Heart left ventricle (tissue), 16 donors: ENCODE measurements around the gene MTURN. TPM values are rescaled to one million over a fixed set of nuclear protein-coding genes. Genes with fewer than 3 reads are reported as not detected.
"Not testable (repeated sequence)": the region's sequence is repeated elsewhere in the genome, so short reads cannot be mapped to it uniquely, and the experiment has no call there.

ENCODE experiments used
- ATAC-seq, 4 donors: fragments of 200-7000 bp; cut with Tn5 transposase; one replicate each; pipeline ENCODE4 v1.9.1; 2020 to 2022; ENCODE audit warnings: moderate library complexity in 4 of 4, mild to moderate bottlenecking in 3 of 4, moderate number of reproducible peaks in 1 of 4
- DNase-seq, 5 donors: peaks; one replicate each; pipeline ENCODE4 v3.0.0-alpha.2; 2020
- H3K27ac ChIP-seq, 12 donors: fragments of 200-600 bp; sonication (generic) in 4 of 12; one replicate each; pipeline versions ENCODE4 v1.5.0 to v1.8.0; 2016 to 2022; ENCODE audit warnings: mild to moderate bottlenecking in 2 of 12
- H3K27me3 ChIP-seq, 9 donors: fragments of 200-600 bp; sonication (generic) in 2 of 9; one replicate each; pipeline versions ENCODE4 v1.5.1 to v1.8.0; 2016 to 2022; ENCODE audit warnings: mild to moderate bottlenecking in 3 of 9
- H3K36me3 ChIP-seq, 9 donors: fragments of 200-600 bp; sonication (generic) in 2 of 9; one replicate each; pipeline versions ENCODE4 v1.5.0 to v1.8.0; 2018 to 2022; ENCODE audit warnings: mild to moderate bottlenecking in 2 of 9
- H3K4me1 ChIP-seq, 12 donors: fragments of 200-600 bp; sonication (generic) in 4 of 12; one replicate each; pipeline versions ENCODE4 v1.5.0 to v1.8.0; 2016 to 2022; ENCODE audit warnings: mild to moderate bottlenecking in 3 of 12
- H3K4me3 ChIP-seq, 12 donors: fragments of 200-600 bp; sonication (generic) in 4 of 12; one replicate each; pipeline versions ENCODE4 v1.5.0 to v1.8.0; 2017 to 2022; ENCODE audit warnings: mild to moderate bottlenecking in 9 of 12, moderate library complexity in 4 of 12
- H3K9me3 ChIP-seq, 12 donors: fragments of 200-600 bp; sonication (generic) in 4 of 12; one replicate each; pipeline versions ENCODE4 v1.5.0 to v1.8.0; 2016 to 2022; ENCODE audit warnings: mild to moderate bottlenecking in 1 of 12
- POLR2A ChIP-seq, 2 donors: fragments of 450-650 bp; IDR thresholded peaks; one replicate each; pipeline ENCODE4 v1.6.1; 2017; ENCODE audit warnings: antibody characterized with exemption in 2 of 2, mild to moderate bottlenecking in 2 of 2, moderate library complexity in 2 of 2
- WGBS, 4 donors: extraction: QIAGEN DNeasy Blood & Tissue Kit in 2 of 4; methylation state at CpG; one replicate each; pipeline versions ENCODE4 v1.1.5 to v1.1.7; 2013 to 2018; 5-methylcytosine and 5-hydroxymethylcytosine counted together
- intact Hi-C, 10 donors: fragments of 100-400 bp; cut with DNase I; formaldehyde crosslinking; loops; one replicate each; pipeline versions ENCODE4 v1.11.1 to v1.14.2; 2022
- polyA plus RNA-seq, 2 donors: library from polyadenylated mRNA; stranded (reverse); fragments of 200-250 nt; gene quantifications; one replicate each; pipeline ENCODE4 v1.2.3, GENCODE V29; 2013
- total RNA-seq, 9 donors: library from RNA; depleted of rRNA in 2 of 9; stranded (reverse); fragments of >200 nt in 2 of 9; fragmentation: NEBNext Ultra II Directional in 3 of 9; extraction: Animal tissue kit (Norgen Biotek cat#: 25700) in 3 of 9; gene quantifications; one replicate each; pipeline versions ENCODE4 v1.1.0 to v1.2.4, GENCODE V29; 2016 to 2023
- TF ChIP-seq, protein P1 (sequence below), 12 donors: fragments of 200-600 bp; sonication (generic) in 4 of 12; IDR thresholded peaks; one replicate each; pipeline versions ENCODE4 v1.5.0 to v1.8.0; 2018 to 2022; ENCODE audit warnings: antibody characterized with exemption in 12 of 12, mild to moderate bottlenecking in 5 of 12
- donor health status: ischemic (EF 13 %, LVEDD 7.1; RV severe dilation, severe dysfunction).
- donor health status: healthy with polysubstance abuse.
- donor health status: DM: no; HTN: yes; CAD: no.
- donor health status: DM: no; HTN: no; CAD: no.
- donor health status: ischemic (EF 25% LVEDD 6.9; RV normal size, moderate dysfunction).
- donor health status: ischemic (EF 25% LVEDD 5.7; RV mildly dilated, moderate dysfunction).
- donor health status: healthy.
- donor health status: DM: yes; HTN: yes; CAD: no.
- donor health status: ischemic (EF 35%, LVEDD 5.7; RV mildly dilated, moderate dysfunction).
- donor health status: nonischemic (EF 11% LVEDD 7.7; RV severe dilation, severe dysfunction).
- donor health status: DM: yes; HTN: yes; CAD: no.
- donor health status: PGD.
- donor health status: ischemic (EF 29% LVEDD 5.4; RV normal size, mild dysfunction).
- donor health status: nonischemic (EF 23%, LVEDD 6.1; RV moderate dilation, normal function).

Gene MTURN
- total and polyA plus RNA-seq, 11 donors = 7.7 to 45.2 (median 21.3) TPM

DNA sequence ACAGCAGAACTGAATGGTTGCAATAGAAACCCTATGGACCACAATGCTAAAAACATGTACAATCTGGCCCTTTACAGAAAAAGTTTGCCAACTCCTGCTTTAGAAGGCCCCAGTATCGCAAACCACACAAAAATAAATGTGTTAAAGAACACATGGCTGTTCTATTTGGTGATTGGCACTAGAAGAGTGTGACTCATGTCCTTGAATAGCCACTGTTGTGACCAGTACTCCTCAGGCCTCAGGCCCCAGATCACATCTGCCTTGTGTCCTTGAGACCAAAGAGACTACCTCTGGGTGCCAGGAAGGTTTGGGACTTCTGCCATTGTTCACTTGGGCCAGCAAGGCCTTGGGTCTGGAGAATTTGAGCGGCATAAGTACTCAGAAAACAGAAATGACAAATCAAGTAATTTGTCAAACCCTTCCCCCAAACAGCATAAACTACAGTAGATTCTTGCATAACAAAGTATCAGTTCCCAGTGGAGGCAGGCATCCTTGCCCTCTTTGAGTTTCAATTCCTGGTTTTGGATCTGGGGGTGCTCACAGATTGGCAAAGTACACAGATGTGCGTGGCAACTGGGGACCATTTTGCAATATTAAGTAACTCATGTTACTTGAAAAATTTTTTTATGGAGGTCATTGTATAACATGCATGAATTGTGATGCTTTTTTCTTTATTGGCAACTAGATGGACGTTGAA lies 50.2 kb downstream of the MTURN start:
- 69 to 77% (median 73%) methylated on average over 4 of the region's 4 CpGs for WGBS, 4 donors
- intact Hi-C loops = loop anchor here in 3 of 10 donors (5.0 kb wide), 2 partner anchors 37 to 42 kb away; no protein-coding TSS in a partner anchor
- Histone ChIP-seq H3K36me3 (no peaks in the 10 kb centered on the region), H3K27ac (peak overlapping the region; percentile 37 to 88 (median 58)), H3K4me1 (peaks cover 0 to 36% (median 19%) of the 10 kb centered on the region in 12 donors), H3K27me3 (no peaks in the 10 kb centered on the region), H3K9me3 (peaks cover 0 to 15% (median 0%) of the 10 kb centered on the region in 12 donors), H3K4me3 (no peak overlapping the region)
- DNase-seq (peak in 3 of 5 donors; percentile 41 to 80 (median 51)), ATAC-seq (peak; percentile 81 to 96 (median 88))
- TF ChIP-seq, protein P1, sequence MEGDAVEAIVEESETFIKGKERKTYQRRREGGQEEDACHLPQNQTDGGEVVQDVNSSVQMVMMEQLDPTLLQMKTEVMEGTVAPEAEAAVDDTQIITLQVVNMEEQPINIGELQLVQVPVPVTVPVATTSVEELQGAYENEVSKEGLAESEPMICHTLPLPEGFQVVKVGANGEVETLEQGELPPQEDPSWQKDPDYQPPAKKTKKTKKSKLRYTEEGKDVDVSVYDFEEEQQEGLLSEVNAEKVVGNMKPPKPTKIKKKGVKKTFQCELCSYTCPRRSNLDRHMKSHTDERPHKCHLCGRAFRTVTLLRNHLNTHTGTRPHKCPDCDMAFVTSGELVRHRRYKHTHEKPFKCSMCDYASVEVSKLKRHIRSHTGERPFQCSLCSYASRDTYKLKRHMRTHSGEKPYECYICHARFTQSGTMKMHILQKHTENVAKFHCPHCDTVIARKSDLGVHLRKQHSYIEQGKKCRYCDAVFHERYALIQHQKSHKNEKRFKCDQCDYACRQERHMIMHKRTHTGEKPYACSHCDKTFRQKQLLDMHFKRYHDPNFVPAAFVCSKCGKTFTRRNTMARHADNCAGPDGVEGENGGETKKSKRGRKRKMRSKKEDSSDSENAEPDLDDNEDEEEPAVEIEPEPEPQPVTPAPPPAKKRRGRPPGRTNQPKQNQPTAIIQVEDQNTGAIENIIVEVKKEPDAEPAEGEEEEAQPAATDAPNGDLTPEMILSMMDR (IDR thresholded peaks at IDR 0.05) = no peak
- TF ChIP-seq POLR2A (IDR thresholded peaks at IDR 0.05) = no peak

DNA sequence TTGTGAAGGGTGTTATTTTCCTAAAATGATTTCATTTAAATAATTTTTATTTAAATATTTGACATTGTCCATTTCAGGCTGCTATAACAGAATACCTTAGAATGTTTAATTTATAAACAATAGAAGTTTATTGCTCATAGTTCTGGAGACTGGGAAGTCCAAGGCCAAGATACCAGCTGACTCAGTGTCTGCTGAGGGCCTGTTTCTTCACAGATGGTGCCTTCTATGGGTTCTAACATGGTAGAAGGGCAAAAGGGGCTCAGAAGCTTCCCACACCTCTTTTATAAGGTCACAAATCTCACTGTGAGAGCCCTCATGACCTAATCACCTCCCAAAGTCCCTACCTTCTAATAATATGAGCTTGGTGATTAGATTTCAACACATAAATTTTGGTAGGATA lies 50.7 kb downstream of the MTURN start:
- Histone ChIP-seq H3K4me3 (no peak overlapping the region), H3K4me1 (peaks cover 0 to 36% (median 19%) of the 10 kb centered on the region in 12 donors), H3K27ac (peak overlapping the region in 6 of 12 donors; percentile 51 to 88 (median 75)), H3K9me3 (peaks cover 0 to 15% (median 0%) of the 10 kb centered on the region in 12 donors), H3K27me3 (no peaks in the 10 kb centered on the region), H3K36me3 (no peaks in the 10 kb centered on the region)
- DNase-seq (no peak), ATAC-seq (no peak)
- no peak for TF ChIP-seq POLR2A (IDR thresholded peaks at IDR 0.05)
- TF ChIP-seq, protein P1 (IDR thresholded peaks at IDR 0.05) = no peak
- intact Hi-C loops = loop anchor here in 1 of 10 donors (5.0 kb wide), 1 partner anchor 42 kb away; no protein-coding TSS in a partner anchor

GRCh38 chr7:30186725-30187124 lies 51.9 kb downstream of the MTURN start:
- intact Hi-C loops = loop anchor here in 1 of 10 donors (5.0 kb wide), 1 partner anchor 41 kb away; no protein-coding TSS in a partner anchor
- no peak for TF ChIP-seq POLR2A (IDR thresholded peaks at IDR 0.05)
- TF ChIP-seq, protein P1 (IDR thresholded peaks at IDR 0.05) = no peak
- ATAC-seq = no peak

DNA sequence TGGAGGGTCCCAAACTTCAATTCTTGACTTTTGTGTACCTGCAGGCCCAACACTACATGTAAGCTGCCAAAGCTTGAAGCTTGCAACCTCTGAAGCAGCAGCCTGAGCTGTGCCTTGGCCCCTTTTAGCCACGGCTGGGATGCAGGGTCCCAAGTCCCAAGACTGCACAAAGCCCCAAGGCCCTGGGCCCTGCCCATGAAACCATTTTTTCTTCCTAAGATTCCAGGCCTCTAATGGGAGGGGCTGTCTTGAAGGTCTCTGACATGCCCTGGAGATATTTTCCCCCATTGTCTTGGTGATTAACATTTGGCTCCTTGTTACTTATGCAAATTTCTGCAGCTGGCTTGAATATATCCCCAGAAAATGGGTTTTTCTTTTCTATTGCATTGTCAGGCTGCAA lies 52.7 kb downstream of the MTURN start:
- Histone ChIP-seq H3K4me1 (peaks cover 0 to 30% (median 15%) of the 10 kb centered on the region in 12 donors), H3K27me3 (no peaks in the 10 kb centered on the region), H3K4me3 (no peak overlapping the region), H3K27ac (no peak overlapping the region), H3K36me3 (no peaks in the 10 kb centered on the region), H3K9me3 (peaks cover 0 to 15% (median 0%) of the 10 kb centered on the region in 12 donors)
- no peak for ATAC-seq
- 86 to 98% (median 93%) methylated on average over 1 of the region's 1 CpG for WGBS, 4 donors
- intact Hi-C loops = loop anchor here in 1 of 10 donors (5.0 kb wide), 1 partner anchor 40 kb away; no protein-coding TSS in a partner anchor
- no peak for TF ChIP-seq POLR2A (IDR thresholded peaks at IDR 0.05)
- TF ChIP-seq, protein P1 (IDR thresholded peaks at IDR 0.05) = no peak
- DNase-seq = no peak

More at GRCh38 chr7:30186725-30187124, 51.9 kb downstream of the MTURN start:
- no peak for DNase-seq
- H3K4me3 ChIP-seq = no peak overlapping the region
- peaks cover 0 to 35% (median 18%) of the 10 kb centered on the region in 12 donors for H3K4me1 ChIP-seq
- 95 to 100% (median 100%) methylated on average over 1 of the region's 1 CpG for WGBS, 4 donors
- no peak overlapping the region for H3K27ac ChIP-seq
- H3K9me3 ChIP-seq = peaks cover 0 to 15% (median 0%) of the 10 kb centered on the region in 12 donors
- H3K27me3 ChIP-seq = no peaks in the 10 kb centered on the region
- H3K36me3 ChIP-seq = no peaks in the 10 kb centered on the region

GRCh38 chr7:30188381-30188780 lies 53.6 kb downstream of the MTURN start:
- H3K4me3 ChIP-seq, DNase-seq, H3K27me3 ChIP-seq, ATAC-seq, H3K27ac ChIP-seq, H3K36me3 ChIP-seq: not testable (repeated sequence)
- 76 to 91% (median 87%) methylated on average over 2 of the region's 2 CpGs for WGBS, 4 donors
- intact Hi-C loops = loop anchor here in 1 of 10 donors (5.0 kb wide), 1 partner anchor 39 kb away; no protein-coding TSS in a partner anchor
- Histone ChIP-seq H3K9me3 (peaks cover 0 to 15% (median 0%) of the 10 kb centered on the region in 12 donors), H3K4me1 (peaks cover 0 to 22% (median 8%) of the 10 kb centered on the region in 12 donors)
